BLaER1 treated with 17β-estradiol and CSF1 and Interleukin-3, amounts not matched to agents 10 nM and 100 nM (cell line): ENCODE measurements around the gene DUSP7.

Experiments used
- H3K27ac ChIP-seq, 11 experiments: shearing (Covaris generic); formaldehyde crosslinking; 2 replicates each; pipeline ENCODE4 v1.8.1; 2022
- H3K27me3 ChIP-seq, 11 experiments: shearing (Covaris generic); formaldehyde crosslinking; 2 replicates each; pipeline ENCODE4 v1.8.1; 2022
- H3K36me3 ChIP-seq, 11 experiments: shearing (Covaris generic); formaldehyde crosslinking; 2 replicates each; pipeline ENCODE4 v1.8.1; 2022
- H3K4me1 ChIP-seq, 10 experiments: shearing (Covaris generic); formaldehyde crosslinking; 2 replicates each; pipeline ENCODE4 v1.8.1; 2022
- H3K4me2 ChIP-seq, 11 experiments: shearing (Covaris generic); formaldehyde crosslinking; 2 replicates each; pipeline ENCODE4 v1.8.1; 2022
- H3K4me3 ChIP-seq, 10 experiments: shearing (Covaris generic); formaldehyde crosslinking; 2 replicates each; pipeline ENCODE4 v1.8.1; 2022
- H3K9ac ChIP-seq, 11 experiments: shearing (Covaris generic); formaldehyde crosslinking; 2 replicates each; pipeline ENCODE4 v1.8.1; 2022
- H3K9me3 ChIP-seq, 11 experiments: shearing (Covaris generic); formaldehyde crosslinking; replicated peaks in 1 of 11; 2 replicates each; pipeline ENCODE4 v1.8.1; 2022
- H4K20me1 ChIP-seq, 11 experiments: shearing (Covaris generic); formaldehyde crosslinking; 2 replicates each; pipeline ENCODE4 v1.8.1; 2022
- Cebpa-rat ChIP-seq, 11 experiments: shearing (Covaris generic); IDR thresholded peaks; 2 replicates each; pipeline ENCODE4 v1.8.1; 2022

Gene DUSP7

GRCh38 chr3:52014613-52015012 is 41.8 kb downstream of the DUSP7 start:
- Histone ChIP-seq H3K27ac (no peak overlapping the region), H3K27me3 (peaks cover 0 to 3% (median 0%) of the 10 kb centered on the region in 11 experiments; a peak in 1 of 22 replicates), H3K36me3 (no peaks in the 10 kb centered on the region), H3K4me2 (peak overlapping the region; percentile 35 to 98 (median 62)), H3K9me3 (no peaks in the 10 kb centered on the region), H3K4me1 (peaks cover 29 to 66% (median 61%) of the 10 kb centered on the region in 10 experiments), H4K20me1 (no peaks in the 10 kb centered on the region), H3K9ac (no peak overlapping the region), H3K4me3 (no peak overlapping the region)
- TF ChIP-seq Cebpa-rat (IDR thresholded peaks at IDR 0.05): no peak

- no peak for TF ChIP-seq Cebpa-rat (IDR thresholded peaks at IDR 0.05)
- Histone ChIP-seq H3K4me1 (peaks cover 22 to 60% (median 55%) of the 10 kb centered on the region in 10 experiments), H3K4me2 (peak overlapping the region in 7 of 11 experiments; percentile 55 to 98 (median 62); a peak in 8 of 22 replicates)
These were observed 42.4 kb downstream of the DUSP7 start for GRCh38 chr3:52013802-52014598.

GRCh38 chr3:52012699-52013098 is 43.7 kb downstream of the DUSP7 start:
- Histone ChIP-seq H3K4me1 (peaks cover 13 to 47% (median 42%) of the 10 kb centered on the region in 10 experiments), H3K9me3 (no peaks in the 10 kb centered on the region), H3K9ac (no peak overlapping the region), H3K4me3 (no peak overlapping the region), H4K20me1 (no peaks in the 10 kb centered on the region), H3K27ac (no peak overlapping the region), H3K4me2 (peak overlapping the region in 3 of 11 experiments; percentile 1 to 19 (median 4); a peak in 2 of 22 replicates), H3K36me3 (no peaks in the 10 kb centered on the region), H3K27me3 (no peaks in the 10 kb centered on the region)
- no peak for TF ChIP-seq Cebpa-rat (IDR thresholded peaks at IDR 0.05)

More at GRCh38 chr3:52013802-52014598, 42.4 kb downstream of the DUSP7 start:
- H3K27ac ChIP-seq: no peak overlapping the region
- no peak overlapping the region for H3K9ac ChIP-seq
- peaks cover 0 to 3% (median 0%) of the 10 kb centered on the region in 11 experiments; a peak in 1 of 22 replicates for H3K27me3 ChIP-seq
- no peak overlapping the region for H3K4me3 ChIP-seq
- H3K9me3 ChIP-seq: no peaks in the 10 kb centered on the region
- H3K36me3 ChIP-seq: no peaks in the 10 kb centered on the region
- no peaks in the 10 kb centered on the region for H4K20me1 ChIP-seq

- H3K27ac ChIP-seq: no peak overlapping the region
- no peaks in the 10 kb centered on the region; a peak in 1 of 22 replicates for H4K20me1 ChIP-seq
- no peak overlapping the region for H3K4me2 ChIP-seq
- TF ChIP-seq Cebpa-rat (IDR thresholded peaks at IDR 0.05): no peak
- peaks cover 22 to 38% (median 33%) of the 10 kb centered on the region in 10 experiments for H3K4me1 ChIP-seq
- H3K9me3 ChIP-seq: no peaks in the 10 kb centered on the region
- H3K27me3 ChIP-seq: no peaks in the 10 kb centered on the region
- H3K36me3 ChIP-seq: no peaks in the 10 kb centered on the region
- H3K4me3 ChIP-seq: no peak overlapping the region
- no peak overlapping the region for H3K9ac ChIP-seq
These were observed 45.9 kb downstream of the DUSP7 start for GRCh38 chr3:52010431-52010830.

GRCh38 chr3:52007291-52007690 is 49.1 kb downstream of the DUSP7 start:
- Histone ChIP-seq H3K4me1 (peaks cover 28 to 43% (median 33%) of the 10 kb centered on the region in 10 experiments), H3K36me3 (no peaks in the 10 kb centered on the region), H3K9ac (no peak overlapping the region), H3K4me3 (no peak overlapping the region), H3K27ac (no peak overlapping the region), H3K9me3 (no peaks in the 10 kb centered on the region), H3K4me2 (no peak overlapping the region), H3K27me3 (no peaks in the 10 kb centered on the region), H4K20me1 (no peaks in the 10 kb centered on the region; a peak in 1 of 22 replicates)
- TF ChIP-seq Cebpa-rat (IDR thresholded peaks at IDR 0.05): no peak

- H3K4me2 ChIP-seq: peak overlapping the region in 9 of 11 experiments; percentile 75 to 93 (median 79); a peak in 13 of 22 replicates
- H4K20me1 ChIP-seq: no peaks in the 10 kb centered on the region; a peak in 1 of 22 replicates
- H3K4me1 ChIP-seq: peaks cover 28 to 48% (median 38%) of the 10 kb centered on the region in 10 experiments
- H3K9me3 ChIP-seq: no peaks in the 10 kb centered on the region
- H3K36me3 ChIP-seq: no peaks in the 10 kb centered on the region
- H3K27me3 ChIP-seq: no peaks in the 10 kb centered on the region
- H3K9ac ChIP-seq: no peak overlapping the region
- H3K4me3 ChIP-seq: no peak overlapping the region
- no peak overlapping the region for H3K27ac ChIP-seq
- TF ChIP-seq Cebpa-rat (IDR thresholded peaks at IDR 0.05): no peak
These were observed 49.6 kb downstream of the DUSP7 start for GRCh38 chr3:52006820-52007133.

GRCh38 chr3:52006017-52006819 is 50.2 kb downstream of the DUSP7 start:
- no peaks in the 10 kb centered on the region for H3K27me3 ChIP-seq
- H3K9ac ChIP-seq: peak overlapping the region in 6 of 11 experiments; percentile 12 to 48 (median 32); a peak in 7 of 22 replicates
- H3K4me2 ChIP-seq: peak overlapping the region; percentile 75 to 93 (median 79)
- H3K27ac ChIP-seq: peak overlapping the region in 3 of 11 experiments; percentile 19 to 38 (median 24); a peak in 1 of 22 replicates
- peaks cover 28 to 54% (median 43%) of the 10 kb centered on the region in 10 experiments for H3K4me1 ChIP-seq
- H3K4me3 ChIP-seq: peak overlapping the region in 1 of 10 experiments; percentile 20; a peak in 1 of 20 replicates
- H3K36me3 ChIP-seq: no peaks in the 10 kb centered on the region
- no peaks in the 10 kb centered on the region; a peak in 1 of 22 replicates for H4K20me1 ChIP-seq
- H3K9me3 ChIP-seq: no peaks in the 10 kb centered on the region
- TF ChIP-seq Cebpa-rat (IDR thresholded peaks at IDR 0.05): no peak

GRCh38 chr3:52005571-52005986 is 50.8 kb downstream of the DUSP7 start:
- TF ChIP-seq Cebpa-rat (IDR thresholded peaks at IDR 0.05): no peak
- Histone ChIP-seq H3K36me3 (no peaks in the 10 kb centered on the region), H3K4me3 (peak overlapping the region in 1 of 10 experiments; percentile 20; a peak in 1 of 20 replicates), H3K9me3 (no peaks in the 10 kb centered on the region), H3K4me1 (peaks cover 28 to 58% (median 44%) of the 10 kb centered on the region in 10 experiments), H3K27me3 (no peaks in the 10 kb centered on the region), H3K27ac (peak overlapping the region in 5 of 11 experiments; percentile 19 to 56 (median 38); a peak in 9 of 22 replicates), H3K9ac (peak overlapping the region in 7 of 11 experiments; percentile 13 to 56 (median 43); a peak in 11 of 22 replicates), H4K20me1 (no peaks in the 10 kb centered on the region; a peak in 1 of 22 replicates), H3K4me2 (peak overlapping the region; percentile 75 to 93 (median 79))
